Stimulated activated CD4-positive, alpha-beta T cell treated with anti-CD3 and anti-CD28 coated beads, Interleukin-2, amount 100 ng/mL, for 48 hours (primary cell): Measurements from ENCODE around the gene PCDHGA1.
A peak's percentile ranks its signal among the peaks of the same experiment; 100 is the strongest.

ENCODE experiments used
- DNase-seq, 2 donors: peaks; one replicate each; pipeline ENCODE4 v3.0.0-alpha.2; 2020

PCDHGA1 gene

GRCh38 chr5:141515141-141515540 is 184.8 kb downstream of the PCDHGA1 start:
- DNase-seq = no peak

DNA sequence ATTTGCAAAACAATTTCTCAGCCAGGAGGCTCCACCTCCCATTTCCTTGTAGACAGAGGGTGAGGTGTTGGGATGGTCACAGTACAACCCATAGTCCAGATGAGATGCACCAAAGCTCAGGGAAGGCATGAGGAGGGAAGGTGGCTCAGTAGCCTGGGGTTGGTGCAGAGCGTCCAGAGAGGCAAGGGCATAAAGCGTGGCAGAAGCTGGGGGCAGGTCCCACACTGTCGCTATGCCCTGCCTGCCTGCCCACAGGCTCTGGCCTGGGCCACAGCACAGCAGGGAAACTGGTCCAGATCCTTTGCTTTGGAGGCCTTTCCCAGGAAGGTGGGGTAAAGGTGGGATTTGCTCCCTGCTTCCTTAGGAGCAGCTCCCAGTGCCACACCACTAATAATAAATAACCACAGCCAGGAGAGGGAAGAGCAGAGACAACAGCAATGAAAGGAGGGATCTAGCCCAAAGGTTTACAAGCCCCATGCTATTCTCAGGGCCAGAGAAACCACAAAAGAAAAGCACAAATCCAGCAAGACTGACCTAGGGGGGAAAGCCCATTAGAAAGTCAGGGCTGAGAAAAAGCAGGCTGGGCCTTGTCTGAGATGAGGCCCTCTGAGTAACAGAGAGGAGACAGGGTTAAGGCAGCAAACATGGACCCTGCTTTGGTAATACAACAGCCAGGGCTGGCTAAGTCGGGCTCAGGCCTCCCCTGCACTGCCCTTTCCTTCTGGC is 185.8 kb downstream of the PCDHGA1 start:
- DNase-seq = no peak

DNA sequence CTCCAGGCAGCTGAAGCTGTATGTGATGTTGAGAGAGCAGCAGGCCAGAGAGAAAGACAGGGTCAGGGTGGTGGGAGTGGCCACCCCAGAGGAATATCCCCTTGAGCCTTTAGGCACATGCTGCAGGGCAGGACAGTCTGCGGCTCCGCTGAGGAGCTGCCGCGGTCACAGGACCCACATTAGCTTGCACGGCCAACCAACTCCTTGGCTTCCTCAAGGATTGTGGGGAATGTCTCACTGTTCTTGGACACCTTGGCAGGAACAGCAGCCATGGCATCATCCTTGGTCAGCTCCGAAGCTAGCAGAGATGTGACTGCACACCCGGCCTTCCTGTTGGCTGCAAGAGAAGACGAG is 186.3 kb downstream of the PCDHGA1 start:
- DNase-seq = no peak

DNA sequence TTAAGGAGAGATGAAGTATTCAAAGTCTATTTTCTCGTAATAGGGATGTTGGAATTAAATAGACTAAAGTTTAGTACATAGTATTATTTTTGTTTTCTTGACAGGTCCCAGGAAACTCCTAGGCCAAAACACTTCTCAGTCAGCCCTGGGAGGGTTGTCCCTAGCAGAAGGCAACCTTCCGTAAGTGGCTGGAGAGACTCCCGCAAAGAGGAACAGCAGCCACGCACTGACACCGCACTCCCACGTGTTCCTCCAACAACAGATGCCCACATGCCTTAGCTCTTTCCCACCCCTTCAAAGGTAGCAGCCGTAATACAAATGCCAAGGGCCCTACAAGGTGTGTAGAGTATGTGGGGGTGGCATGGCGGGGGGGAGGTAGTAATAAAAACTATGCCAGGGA is 187.0 kb downstream of the PCDHGA1 start:
- DNase-seq = no peak

GRCh38 chr5:141517880-141518617 is 187.7 kb downstream of the PCDHGA1 start:
- no peak for DNase-seq

DNA sequence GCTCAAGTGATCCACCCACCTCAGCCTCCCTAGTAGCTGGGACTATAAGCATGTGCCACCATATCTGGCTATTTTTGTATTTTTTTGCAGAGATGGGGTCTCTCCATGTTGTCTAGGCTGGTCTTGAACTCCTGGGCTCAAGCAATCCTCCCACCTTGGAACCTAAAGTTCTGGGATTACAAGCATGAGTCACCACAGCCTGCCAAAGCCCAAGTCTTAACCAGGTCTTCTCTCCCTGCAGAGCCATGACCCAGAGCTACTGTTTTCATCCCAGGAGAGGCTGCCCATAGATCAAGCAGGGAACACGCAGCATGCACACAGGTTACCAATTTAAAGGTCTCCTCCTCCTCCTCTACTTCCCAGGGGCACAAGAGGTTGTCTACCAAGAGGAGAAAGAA is 188.3 kb downstream of the PCDHGA1 start:
- DNase-seq = no peak

DNA sequence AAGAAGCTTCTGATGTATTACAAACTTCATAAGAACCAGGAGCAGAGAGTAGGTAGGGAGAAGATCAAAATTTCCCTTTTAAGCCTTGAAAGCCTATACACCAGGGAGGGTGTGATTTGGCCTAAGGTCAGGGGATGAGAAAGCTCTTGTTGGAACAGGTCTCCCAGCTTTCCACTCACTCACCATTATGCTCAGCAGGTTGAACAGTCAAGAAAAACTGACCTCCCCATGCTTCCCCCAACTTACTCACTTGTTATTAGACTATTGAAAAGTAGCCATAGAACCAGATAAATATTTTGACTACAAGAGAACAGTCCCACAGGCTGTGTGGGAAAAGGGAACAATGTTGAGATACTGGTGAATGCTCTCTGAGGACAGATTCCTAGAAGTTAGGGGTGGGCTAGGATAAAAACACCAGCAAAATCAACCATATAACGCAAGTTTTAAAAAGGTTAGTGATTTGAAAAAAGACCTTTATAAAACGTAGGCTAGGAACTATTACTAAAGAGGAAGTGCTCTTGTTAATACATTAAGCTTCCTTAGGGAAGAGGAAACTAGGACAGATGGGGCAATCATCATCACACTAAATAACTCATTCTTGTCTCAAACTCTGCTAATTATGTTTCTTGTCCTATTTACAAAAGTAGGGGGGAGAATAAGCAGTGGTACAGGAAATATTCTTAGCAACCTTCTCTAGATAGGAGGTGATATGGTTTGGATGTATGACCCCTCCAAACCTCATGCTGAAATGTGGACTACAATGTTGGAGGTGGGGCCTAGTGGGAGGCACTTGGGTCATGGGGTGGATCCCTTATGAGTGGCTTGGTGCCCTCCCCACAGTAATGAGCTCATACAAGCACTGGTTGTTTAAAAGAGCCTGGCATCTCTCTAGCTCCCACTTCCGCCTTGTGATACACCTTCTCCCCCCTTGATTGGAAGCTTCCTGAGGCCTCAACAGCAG is 189.6 kb downstream of the PCDHGA1 start:
- no peak for DNase-seq

DNA sequence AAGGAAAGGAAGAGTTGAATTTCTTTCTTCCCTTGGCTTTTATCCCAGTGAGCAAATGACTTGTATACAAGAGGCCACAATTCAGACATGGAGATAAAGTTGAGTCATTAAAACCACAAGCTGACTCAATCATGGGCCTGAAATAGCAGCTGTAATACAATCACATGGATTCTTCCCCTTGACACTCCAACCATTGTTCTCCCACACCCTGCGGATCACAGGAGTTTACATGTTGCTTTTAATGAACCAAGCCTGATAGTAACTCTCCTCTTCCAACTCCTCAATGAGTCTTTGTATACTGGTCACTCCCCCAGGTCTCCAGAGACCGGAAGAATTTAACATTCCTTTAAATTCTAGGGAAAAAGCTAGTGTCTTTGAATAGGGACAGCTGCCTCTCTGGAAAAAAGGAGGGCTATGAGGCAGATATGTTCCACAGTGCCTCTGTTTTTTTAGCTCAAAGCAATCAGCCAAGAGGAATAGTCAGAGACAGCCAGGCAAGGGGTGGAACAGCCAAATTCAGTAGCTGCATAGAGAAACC is 191.0 kb downstream of the PCDHGA1 start:
- no peak for DNase-seq

DNA sequence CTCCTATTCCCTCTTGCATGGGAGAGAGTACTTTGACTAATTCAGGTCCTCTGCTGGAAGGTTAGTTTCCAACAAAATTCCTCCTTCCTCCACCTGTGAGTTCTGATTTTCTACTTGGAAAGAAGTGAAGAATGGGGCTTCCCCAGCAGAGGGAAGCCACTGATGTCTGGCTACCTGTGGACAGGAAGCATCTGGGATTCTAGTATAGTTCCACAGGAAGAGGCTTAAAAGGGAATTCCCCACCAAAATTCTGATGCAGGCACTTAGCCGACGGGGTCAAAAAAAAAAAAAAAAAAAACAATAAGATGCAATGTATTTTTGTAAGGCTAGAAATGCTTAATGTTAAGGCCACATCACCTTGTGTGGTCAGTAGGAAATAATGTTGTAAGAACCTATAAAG is 192.0 kb downstream of the PCDHGA1 start:
- no peak for DNase-seq

- DNase-seq = no peak
Observed at GRCh38 chr5:141523991-141524390, 193.7 kb downstream of the PCDHGA1 start.

- peak; percentile 37 to 42 for DNase-seq
Observed at GRCh38 chr5:141524604-141525597, 194.6 kb downstream of the PCDHGA1 start.

DNA sequence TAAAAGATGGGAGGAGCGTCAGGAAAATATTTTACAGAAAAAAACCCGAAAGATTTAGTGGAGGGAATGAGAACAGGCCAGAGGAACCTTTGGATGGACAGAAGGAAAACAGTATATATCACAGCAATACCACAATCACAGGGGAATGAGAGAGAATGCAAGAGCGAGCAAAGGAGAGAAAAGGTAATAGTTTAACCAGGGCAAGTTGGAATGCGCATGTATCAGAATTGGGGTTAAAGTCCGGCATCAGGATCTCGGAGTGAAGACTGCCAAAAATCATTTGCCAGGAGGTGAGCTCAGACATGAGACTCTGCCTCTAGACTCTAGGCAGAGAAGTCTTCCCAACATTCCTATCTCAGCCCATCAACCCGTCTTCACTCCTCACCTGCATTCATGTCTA is 195.3 kb downstream of the PCDHGA1 start:
- no peak for DNase-seq

GRCh38 chr5:141527426-141527825 is 197.1 kb downstream of the PCDHGA1 start:
- no peak for DNase-seq

GRCh38 chr5:141528291-141528984 is 198.1 kb downstream of the PCDHGA1 start:
- DNase-seq = no peak

GRCh38 chr5:141529002-141529401 is 198.7 kb downstream of the PCDHGA1 start:
- no peak for DNase-seq

GRCh38 chr5:141529873-141530272 is 199.6 kb downstream of the PCDHGA1 start:
- DNase-seq = no peak

- DNase-seq = no peak
Observed at GRCh38 chr5:141532726-141533125, 202.4 kb downstream of the PCDHGA1 start.

DNA sequence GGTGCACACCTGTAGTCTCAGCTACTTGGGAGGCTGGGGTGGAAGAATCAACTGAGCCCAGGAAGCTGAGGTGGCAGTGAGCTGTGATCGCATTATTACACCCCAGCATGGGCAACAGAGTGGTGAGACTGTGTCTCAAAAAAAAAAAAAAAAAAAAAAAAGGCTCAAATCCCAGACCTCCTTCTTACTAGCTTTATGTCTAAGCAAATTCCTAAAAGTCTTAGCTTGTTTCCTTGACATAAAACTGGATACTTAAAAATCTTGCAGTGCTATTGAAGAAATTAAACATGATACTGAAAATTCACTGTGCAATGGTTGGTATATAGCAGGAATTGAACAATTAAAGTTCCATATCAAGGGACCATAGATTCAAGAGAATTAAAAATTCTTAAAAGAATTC is 203.6 kb downstream of the PCDHGA1 start:
- no peak for DNase-seq

GRCh38 chr5:141534492-141535213 is 204.3 kb downstream of the PCDHGA1 start:
- no peak for DNase-seq

GRCh38 chr5:141543053-141543452 is 212.7 kb downstream of the PCDHGA1 start:
- no peak for DNase-seq

DNA sequence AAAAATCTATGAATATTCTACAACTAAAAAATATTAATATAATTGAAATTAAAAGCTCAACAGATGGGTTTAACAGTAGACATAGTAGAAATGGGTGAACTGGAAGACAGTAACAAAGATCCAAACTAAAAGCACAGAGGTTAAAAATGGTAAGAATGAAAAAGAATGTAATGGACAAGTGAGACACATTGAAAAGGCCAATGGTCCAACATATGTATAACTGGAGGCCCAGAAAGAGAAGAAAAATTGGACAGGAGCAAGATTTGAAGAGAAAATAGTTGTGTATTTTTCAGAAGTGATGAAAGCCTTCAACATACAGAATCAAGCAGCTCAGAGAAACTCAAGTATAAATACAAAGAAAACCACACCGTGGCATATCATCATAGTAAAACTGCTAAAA is 217.2 kb downstream of the PCDHGA1 start:
- no peak for DNase-seq
